ENCODE results near the gene TUB. TPM values are rescaled to one million over a fixed set of nuclear protein-coding genes. Genes with fewer than 3 reads are reported as not detected.
A peak's percentile ranks its signal among the peaks of the same experiment; 100 is the strongest.

Gene TUB, protein sequence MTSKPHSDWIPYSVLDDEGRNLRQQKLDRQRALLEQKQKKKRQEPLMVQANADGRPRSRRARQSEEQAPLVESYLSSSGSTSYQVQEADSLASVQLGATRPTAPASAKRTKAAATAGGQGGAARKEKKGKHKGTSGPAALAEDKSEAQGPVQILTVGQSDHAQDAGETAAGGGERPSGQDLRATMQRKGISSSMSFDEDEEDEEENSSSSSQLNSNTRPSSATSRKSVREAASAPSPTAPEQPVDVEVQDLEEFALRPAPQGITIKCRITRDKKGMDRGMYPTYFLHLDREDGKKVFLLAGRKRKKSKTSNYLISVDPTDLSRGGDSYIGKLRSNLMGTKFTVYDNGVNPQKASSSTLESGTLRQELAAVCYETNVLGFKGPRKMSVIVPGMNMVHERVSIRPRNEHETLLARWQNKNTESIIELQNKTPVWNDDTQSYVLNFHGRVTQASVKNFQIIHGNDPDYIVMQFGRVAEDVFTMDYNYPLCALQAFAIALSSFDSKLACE
- 1.2 TPM for total RNA-seq

DNA sequence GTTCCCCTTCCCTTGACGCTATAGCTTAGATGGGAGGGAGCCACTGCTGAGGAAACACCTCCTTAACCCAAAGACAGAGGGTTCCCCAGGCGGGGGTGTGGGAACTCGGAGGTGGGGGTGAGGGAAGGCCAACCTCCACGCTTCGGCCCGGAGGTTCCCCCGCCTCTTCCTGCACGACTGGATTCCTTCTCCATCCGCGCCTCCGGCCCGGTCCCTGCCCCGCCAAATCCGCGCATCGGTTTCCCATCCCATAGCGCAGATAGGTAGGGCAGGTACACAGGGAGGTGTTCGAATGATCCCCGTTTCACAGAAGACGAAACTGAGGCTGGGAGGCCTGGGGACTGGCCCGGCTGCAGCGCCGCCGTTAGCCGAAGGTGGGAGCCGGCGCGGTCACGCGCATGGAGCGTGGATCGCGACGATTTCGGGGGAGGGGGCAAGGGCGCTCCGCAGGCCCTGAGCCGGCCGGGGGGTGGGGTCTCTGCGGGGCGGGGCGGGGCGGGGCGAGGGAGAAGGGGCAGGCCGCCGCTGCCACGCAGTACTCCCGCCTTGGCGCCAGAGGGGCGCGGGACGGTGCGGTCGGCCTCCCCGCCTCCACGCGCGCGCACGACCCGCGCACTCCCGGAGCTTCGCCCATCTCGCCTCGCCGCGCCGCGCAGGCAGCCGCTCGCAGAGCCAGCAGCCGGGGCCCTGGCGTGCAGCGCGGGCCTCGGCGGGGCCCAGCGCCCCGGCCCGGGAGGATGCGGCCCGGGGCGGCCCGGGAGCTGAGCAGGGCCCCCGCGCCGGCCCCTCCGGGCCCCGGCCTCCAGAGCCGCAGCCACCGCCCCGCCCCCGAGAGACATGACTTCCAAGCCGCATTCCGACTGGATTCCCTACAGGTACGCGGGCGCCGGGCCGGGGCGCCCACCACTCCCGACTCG lies at the start of gene TUB:
Gene TUB (plus strand): TSS at position 538 of the 917 bp plus-strand sequence. CDS start 300 bp downstream, at position 838.
- peak; percentile 69 for ATAC-seq
- DNase-seq (ENCODE audit: low spot score), result no peak

DNA sequence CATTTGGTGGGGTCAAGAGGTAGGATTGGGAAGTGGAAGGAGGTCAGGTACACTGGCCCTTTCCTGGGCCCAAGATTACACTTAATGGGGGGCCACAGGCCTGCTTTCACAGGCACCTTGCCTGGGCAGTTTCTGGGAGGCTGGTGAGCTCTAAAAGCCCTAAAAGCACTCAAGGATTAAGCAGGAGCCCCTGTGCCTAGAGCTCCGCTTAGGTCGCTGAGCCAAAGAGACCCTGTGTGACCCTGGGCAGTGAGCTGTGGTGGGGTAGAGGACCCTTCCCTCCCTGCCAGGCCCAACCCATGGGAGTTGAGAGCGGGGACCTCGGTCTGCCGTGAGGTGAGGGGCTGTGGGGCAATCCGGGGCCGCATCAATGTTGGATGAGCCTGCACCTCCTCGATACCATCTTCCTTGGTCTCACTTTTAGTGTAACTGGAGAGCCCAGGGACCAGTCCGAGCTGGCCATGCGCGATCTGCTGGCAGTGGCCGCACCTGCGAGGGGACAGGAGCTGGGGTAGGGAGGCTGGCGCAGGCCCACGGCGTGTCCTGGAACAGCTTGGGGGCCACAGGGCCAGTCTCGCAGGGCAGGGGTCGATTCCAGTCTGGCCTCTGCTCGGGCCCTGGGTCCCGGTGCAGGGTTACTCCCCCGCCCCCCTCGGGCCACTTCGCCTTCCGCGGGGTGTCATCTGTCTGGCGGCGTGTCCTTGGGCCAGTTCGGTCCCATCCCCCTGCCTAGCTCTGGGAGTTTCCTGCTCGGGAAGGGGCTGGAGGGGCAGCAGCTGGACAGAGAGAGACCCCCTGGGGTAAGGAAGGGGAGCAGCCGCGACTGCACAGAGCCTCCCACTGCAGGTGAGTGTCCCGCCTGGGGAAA lies 49.5 kb upstream of the TUB start:
- no peak for DNase-seq (ENCODE audit: low spot score)
- no peak for ATAC-seq

DNA sequence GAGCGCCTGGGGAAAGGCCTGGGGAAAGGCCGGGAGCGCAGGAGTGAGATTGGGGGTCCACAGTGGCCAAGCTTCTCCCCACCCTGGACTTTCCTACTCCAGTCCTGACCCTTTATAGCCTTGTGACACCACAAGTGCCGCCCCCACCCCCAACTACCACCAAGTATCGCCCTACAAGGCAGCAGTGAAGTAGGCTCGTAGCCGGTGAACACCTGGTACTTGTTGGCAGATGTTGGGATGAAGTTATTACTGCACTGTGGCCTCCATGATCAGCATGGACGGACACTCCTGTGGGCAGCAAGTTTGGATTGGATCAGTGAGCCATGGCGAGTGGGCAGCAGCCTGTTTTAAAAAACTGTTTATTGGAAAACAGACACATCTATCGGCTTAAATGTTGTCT lies 48.9 kb upstream of the TUB start:
- ATAC-seq (no peak), DNase-seq (ENCODE audit: low spot score) (no peak)

DNA sequence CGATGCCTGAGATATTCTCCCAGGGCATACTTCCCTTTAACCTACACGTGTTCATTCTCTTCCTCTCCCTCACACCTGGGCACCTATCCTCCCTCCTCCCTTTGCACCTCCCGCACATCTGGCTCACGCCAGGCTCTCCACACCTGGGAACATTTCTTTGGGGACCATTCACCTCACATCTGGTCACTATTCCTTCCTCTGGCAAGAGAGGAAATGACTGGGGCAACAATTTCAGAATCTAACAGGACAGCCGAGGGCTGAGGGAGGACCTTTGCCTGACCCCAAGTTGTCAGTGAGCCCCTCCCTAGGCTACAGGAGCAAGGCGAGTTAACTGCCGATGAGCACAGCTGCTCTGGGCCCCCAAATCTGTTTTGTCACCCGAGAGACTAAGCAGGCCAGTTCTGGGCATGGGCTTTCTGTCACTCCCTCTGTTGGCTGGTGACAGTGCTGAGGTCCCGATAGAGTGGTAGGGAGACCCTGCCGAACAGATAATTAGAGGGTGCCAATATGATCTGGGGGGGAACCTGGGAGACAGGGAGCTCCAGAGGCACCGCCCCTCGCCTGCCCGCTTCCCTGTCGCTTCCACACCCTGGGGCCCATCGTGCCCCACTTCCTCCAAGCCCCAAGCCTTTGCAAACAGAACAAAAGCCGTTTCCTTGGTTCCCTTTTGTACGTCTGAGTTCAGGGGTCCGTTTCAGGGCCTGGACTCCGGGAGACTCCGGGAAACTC lies 48.3 kb upstream of the TUB start:
- DNase-seq (ENCODE audit: low spot score), result no peak
- ATAC-seq, result no peak

DNA sequence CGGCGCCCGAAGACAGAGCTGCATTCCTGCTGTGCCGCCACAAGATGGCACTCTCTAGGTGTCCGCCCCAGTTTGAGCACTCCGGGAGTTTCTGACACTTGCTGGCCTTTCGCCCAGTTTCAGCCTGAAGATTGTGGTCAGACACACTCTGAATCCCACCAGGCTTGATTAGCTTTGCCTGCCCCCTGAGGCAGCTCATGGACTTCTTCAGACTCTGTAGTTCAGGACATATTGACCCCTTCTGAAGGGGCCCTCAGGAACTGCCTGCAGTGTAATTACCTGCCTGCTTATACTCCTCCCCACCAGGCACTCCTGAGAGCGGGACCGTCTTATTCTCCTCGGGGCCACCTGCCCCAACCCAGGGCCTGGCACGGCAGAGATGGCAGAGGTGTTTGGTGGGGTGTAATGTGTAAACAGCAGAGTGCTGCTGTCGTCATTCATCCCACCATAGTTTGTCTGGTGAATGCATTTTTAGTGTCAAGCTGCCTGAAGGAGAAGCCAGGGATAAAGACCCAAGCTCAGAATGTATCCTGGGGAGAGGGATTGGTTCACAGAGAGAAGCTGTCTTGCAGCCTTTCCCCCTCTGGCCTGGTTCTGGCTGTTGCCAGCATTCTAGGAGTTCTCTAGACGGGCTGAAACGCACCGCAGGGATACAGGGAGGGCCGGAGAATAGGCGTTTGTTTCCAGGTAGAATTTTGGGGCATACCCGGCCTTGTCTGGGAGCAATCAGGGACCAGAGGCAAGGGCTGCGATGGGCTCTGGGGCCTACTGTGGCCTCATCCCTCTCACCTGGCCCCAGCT lies 47.5 kb upstream of the TUB start:
- peak; percentile 81 for DNase-seq (ENCODE audit: low spot score)
- ATAC-seq, result peak; percentile 94

DNA sequence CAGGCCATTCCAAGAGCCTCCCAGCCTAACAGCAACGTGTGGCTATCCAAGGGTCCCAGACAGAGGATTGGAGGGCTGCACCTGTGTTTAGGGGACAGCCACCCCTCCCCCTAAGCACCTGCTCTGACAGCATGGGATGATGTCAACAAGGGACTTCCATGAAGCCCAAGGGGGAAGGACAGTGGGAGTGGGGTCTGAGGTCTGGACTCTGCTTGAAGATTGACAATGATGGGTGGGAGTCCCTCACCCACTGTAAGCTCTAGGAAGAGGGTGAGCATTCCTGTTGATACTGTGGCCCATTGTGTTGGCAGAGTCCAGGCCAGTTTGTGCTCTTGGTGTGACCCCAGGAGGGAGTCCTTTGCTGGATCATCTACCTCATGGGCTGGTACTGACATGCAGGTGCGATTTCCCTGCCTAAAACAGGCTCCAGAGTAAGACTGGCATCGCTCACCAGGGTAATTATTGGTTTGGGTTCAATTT lies 46.9 kb upstream of the TUB start:
- DNase-seq (ENCODE audit: low spot score) (no peak), ATAC-seq (no peak)

DNA sequence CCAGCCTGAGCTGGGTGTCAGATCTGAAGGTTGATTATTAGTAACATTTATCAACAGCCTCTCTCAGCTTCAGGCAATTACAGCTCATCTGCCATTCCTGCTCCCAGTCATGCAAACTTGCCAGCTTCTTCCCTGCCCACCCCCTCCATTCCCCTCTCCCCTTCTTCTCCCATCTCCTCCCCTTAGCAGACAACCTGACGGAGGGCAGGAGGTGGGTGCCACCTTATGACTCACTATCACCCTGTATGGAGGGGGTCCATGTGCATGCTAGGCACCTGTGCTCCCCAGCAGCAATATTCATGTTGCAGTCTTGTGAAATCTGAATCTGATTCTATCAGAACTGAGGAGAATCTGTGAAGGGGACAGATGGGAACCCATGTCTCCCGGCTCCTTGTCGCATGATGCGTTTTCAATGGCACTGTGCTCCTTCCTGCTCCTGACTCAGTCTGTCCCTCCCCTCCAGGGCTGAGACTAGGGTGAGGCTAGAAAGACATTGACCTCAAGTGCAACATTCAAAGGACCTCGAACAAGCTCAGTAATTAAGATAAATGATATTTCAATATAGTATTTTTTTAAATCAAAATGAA lies 46.3 kb upstream of the TUB start:
- ATAC-seq (no peak), DNase-seq (ENCODE audit: low spot score) (no peak)

DNA sequence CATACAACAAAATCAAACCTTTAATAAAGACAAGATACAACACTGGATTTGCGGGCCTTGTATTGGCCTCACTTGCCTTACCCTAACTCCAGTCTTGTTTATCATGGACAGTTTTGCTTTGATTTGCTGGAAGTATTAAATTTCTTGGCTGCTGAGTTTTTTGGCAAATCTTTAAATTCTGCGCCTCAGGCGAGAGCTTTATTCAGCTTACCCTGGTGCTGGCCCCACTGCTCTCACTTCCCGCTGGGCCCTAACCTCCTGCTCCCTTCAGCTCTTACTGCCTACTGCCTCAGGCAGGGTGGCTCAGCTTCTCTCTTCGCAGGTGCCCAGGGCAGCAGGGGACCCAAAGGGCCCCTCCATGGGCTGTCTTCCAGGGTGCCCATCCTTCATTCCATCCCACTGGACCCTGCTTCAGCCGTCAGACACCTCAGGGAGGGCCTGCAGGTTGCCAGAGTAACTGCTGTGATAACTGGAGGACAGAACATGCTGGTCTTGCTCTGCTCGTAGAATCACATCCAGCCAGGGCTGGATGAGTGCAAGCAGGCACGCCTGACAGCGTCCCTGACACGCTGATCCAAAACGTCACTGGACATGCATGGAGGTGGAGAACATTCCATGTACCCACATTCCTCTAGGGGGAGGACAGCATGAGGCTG lies 45.7 kb upstream of the TUB start:
- no peak for ATAC-seq

DNA sequence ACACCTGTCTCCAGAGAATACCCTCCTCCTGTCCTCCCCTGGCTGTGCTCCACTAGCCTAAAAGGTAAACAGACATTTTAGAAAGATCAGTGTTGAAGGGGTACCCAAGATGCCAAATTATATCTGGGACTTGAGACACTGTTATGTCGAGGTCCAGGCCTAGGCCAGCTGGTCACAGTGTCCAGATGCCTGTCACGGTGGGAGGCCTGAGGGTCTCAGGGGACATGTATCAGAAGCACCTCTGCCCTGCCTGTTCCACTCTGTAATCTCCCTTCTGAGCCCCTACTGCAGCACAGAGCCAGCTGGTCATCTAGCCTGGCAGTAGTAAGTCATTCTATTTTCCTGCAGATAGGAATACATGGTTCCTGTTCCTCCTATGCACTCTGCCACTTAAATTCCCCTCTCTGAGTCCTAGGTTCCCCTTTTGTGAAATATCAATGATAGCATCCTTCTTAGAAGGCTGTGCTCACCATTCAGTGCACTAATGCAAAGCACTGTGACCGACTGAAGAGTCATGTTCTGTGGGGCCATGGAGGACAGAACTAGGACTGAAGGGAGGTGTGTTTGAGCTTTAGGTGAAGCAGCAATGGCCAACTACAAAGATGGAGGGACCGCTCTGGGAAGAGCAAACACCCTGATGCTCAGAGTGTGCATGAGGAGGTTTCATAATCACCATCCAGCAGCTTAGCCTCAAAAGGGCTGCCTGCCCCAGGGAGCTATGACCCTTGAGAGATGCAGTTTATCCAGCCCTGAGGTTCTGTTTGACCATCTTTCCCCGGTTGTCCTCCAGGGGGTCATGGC lies 44.8 kb upstream of the TUB start:
- DNase-seq (ENCODE audit: low spot score) (no peak), ATAC-seq (no peak)

More for the DNA sequence above, 45.7 kb upstream of the TUB start:
- no peak for DNase-seq (ENCODE audit: low spot score)

DNA sequence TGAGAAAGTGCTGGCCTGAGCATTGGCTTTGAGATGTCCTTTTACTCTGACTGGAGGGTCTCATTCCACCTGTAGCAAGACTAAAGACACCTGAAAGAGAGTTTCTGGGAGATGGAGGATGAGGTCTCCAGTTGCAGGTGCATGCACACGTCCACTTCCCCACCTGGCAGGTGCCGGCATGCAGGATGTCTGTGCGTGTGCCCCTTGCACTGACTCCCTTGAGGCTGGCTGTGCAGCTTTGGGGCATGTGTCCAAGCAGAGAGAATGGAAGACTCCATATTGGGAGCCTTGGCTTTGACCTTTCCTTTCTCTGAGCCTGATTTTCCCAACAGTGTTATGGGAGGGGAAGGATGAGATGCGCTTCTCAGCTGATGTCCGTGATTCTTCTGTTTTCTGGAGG lies 44.0 kb upstream of the TUB start:
- no peak for DNase-seq (ENCODE audit: low spot score)
- ATAC-seq, result no peak

DNA sequence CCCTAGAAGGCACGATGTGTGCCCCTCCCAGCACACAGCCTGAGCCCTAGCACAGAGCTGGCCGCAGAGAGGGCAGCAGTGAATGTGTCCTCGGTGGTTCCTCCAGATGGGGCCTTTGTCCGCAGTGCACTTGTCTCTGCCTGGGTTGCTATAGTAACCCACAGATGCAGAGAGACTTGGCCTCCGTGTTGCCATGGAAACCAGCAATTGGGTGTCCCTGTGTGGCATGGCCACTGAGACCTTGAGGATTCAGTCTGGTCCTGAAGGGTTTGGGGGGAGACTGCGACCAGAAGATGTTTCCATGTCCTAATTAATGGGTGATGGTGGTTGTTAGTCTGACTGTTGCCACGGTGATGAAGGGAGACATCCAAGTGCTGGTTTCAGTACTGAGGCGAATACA lies 42.6 kb upstream of the TUB start:
- DNase-seq (ENCODE audit: low spot score), result no peak

DNA sequence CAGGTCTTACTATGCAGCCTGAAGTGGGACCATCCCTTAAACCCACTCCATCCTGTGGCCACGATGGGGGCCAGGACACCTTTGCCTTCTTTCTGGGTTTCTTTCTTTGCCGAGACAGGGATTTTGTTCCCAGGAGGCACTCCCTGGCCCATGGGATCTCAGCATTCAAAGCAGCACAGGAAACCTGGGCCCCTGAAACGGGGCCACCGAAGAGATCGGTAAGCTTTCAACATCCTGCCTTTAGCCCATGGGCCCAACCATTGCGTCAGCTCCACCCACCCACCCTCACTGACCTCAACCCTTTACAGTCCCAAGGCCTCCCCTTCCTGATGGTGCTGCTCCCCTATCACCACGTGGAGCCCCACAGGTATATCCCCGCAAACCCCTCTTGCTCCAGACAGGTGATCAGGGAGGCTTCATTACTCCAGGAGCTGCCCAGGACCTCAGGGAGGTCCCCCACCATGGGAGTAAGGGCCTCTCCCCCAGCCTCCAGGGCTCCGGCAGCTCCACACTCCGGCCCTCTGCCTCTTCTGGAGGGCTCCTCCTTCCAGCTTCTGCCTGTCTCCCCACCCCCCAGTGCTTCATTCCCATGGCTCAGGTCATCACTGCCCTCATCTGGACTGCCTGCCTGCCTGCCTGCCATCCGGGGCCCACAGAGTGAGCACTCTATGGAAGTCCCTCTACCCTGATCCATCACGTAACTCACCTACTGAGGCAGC lies 42.0 kb upstream of the TUB start:
- no peak for DNase-seq (ENCODE audit: low spot score)

More for the DNA sequence above, 42.6 kb upstream of the TUB start:
- no peak for ATAC-seq

DNA sequence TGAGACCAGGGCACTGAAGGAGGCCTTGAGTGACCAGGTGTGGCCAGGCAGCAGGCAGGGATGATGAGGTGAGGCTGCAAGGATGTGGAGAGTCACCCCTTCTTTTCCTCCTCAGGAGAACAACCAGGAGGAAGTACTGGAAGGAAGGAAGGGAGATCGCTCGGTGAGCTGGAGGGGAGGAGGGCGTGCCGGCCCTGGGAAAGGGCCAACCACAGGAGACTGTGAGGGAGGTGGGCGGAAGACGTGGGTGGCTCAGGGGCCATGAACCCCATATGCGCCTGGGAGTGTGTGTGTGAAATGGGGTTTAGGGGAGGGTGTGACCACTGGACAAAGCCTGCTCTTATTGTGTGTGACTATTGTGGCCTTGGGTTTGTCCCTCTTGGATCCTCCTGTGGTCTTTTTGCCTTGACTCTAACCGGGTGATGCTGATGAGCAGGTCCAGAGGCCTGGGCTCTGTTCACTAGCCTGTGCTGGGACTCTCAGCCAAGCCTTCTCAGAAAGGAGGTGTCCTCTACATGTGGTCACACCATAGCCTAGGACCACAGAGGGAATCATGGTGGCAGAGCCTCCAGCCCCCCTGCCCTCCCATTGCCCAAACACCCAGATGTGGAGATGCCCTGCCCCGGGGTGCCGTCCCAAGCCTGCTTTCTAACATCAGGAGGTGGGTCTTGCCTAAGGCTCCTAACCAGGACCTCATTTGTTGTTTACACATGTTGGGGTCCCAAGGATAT lies 41.3 kb upstream of the TUB start:
- no peak for DNase-seq (ENCODE audit: low spot score)
- no peak for ATAC-seq

More for the DNA sequence above, 42.0 kb upstream of the TUB start:
- ATAC-seq, result no peak

DNA sequence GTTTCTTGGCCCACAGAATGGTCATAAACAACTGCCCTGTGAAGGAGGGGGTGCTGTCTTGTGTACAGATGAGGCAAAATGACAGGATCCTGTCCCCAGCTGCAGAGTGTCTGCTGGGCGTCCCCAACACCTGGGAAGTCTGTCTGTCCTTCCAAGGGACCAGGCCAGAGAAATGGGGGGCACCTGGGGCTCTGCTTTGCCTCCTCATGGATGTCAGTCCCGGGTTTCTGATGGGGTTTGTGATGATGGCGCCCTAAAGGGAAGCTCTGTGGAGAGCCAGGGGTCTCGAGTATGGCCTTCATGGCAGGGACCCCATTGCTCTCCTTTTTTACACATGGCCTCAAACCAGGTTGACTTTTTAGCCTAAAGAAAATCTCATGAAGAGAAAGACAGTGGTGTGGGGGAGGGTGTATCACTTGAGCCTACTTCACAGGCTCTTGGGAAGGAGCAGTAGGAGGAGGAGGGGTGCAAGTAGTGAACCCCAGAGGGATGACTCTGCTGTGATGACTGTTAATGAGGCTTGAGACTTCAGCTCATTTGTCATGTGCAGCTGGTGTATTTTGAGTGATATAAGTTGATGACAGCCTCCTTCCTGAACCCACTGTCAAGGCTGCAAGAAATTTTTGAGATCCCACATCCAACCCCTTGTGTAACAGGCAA lies 40.6 kb upstream of the TUB start:
- no peak for ATAC-seq
- DNase-seq (ENCODE audit: low spot score), result no peak

DNA sequence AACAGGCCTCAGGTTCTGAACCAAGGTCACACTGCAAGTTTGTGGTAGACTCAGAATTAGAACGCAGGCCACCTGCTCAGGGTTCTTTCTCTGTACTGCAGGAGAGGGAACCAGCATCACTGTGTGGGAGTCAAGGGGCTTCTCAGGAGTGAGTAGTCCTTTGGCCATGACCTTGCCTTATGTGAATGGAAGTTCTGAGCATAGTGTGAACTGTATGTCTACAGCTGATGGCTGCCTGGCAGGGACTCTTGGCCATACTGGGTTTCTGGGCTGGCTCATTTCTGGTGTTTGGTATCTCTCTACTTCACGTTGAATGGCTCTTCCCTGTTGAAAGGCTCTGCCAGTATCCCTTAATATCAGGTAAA lies 40.1 kb upstream of the TUB start:
- no peak for ATAC-seq
- DNase-seq (ENCODE audit: low spot score), result peak; percentile 10

DNA sequence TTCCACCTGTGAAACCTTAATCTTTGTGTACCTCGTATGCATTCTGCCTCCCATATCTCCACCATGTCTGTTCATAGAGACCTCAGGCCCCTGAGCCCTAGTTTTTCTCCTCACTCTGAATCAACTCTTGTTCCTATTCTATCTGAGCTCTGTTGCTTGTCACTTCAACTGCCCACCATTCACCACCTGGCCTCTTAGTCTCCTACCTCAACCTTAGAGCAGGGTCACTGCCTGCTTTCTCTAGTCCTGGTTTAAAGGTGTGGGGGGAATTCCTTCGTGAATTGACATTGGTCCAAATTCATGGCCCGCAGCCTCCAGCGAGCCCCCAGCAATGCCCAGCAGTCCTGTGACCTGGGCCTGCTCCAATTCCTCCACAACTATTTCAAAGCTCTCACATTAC lies 39.4 kb upstream of the TUB start:
- ATAC-seq (no peak), DNase-seq (ENCODE audit: low spot score) (no peak)

Data from left lobe of liver (tissue), 2 donors.